GM12878 (cell line): ENCODE results near the gene RASA1.

Experiments used
- BHLHE40 ChIP-seq, 2 experiments: fragments of 450-650 bp in 1 of 2; IDR thresholded peaks; 2 replicates each; pipeline ENCODE4 v1.6.1; 2011 to 2017; ENCODE audit warnings: low read depth in 2 of 2, borderline replicate concordance in 1 of 2, improper control_type of control experiment in 1 of 2, low read length in 1 of 2, mild to moderate bottlenecking in 1 of 2
- CBFB ChIP-seq: IDR thresholded peaks from 2 replicates; pipeline ENCODE4 v1.6.1; 2016; ENCODE audit warnings: antibody characterized with exemption, low read depth
- CBX5 ChIP-seq: sonication (generic); IDR thresholded peaks from 2 replicates; pipeline ENCODE4 v1.6.1; 2016; ENCODE audit warnings: low read depth, moderate library complexity, mild to moderate bottlenecking, inconsistent platforms
- IRF3 ChIP-seq: fragments of 450-650 bp; IDR thresholded peaks from 2 replicates; pipeline ENCODE4 v1.6.1; 2014; ENCODE audit warnings: mild to moderate bottlenecking
- JUNB ChIP-seq: IDR thresholded peaks from 2 replicates; pipeline ENCODE4 v1.6.1; 2016; ENCODE audit warnings: antibody characterized with exemption, mild to moderate bottlenecking
- POLR2A ChIP-seq: IDR thresholded peaks from 2 replicates; pipeline ENCODE4 v1.6.1; 2011; ENCODE audit warnings: low read depth, mild to moderate bottlenecking, low read length
- POLR2AphosphoS2 ChIP-seq: IDR thresholded peaks from 2 replicates; pipeline ENCODE4 v1.6.1; 2011; ENCODE audit warnings: low read depth, mild to moderate bottlenecking, low read length, improper control_type of control experiment, moderate library complexity
- RAD21 ChIP-seq: IDR thresholded peaks from 2 replicates; pipeline ENCODE4 v1.6.1; 2011; ENCODE audit warnings: mild to moderate bottlenecking, low read depth, low read length, moderate library complexity; ENCODE audit not compliant: insufficient read depth
- RAD51 ChIP-seq: fragments of 450-650 bp; IDR thresholded peaks from 2 replicates; pipeline ENCODE4 v1.6.1; 2016; ENCODE audit warnings: moderate library complexity, mild to moderate bottlenecking, inconsistent platforms
- SRF ChIP-seq, 2 experiments: IDR thresholded peaks; 2 replicates each; pipeline ENCODE4 v1.6.1; 2011; ENCODE audit warnings: low read depth in 2 of 2, low read length in 2 of 2, mild to moderate bottlenecking in 1 of 2, moderate library complexity in 1 of 2
- TAF1 ChIP-seq: IDR thresholded peaks from 2 replicates; pipeline ENCODE4 v1.6.1; 2011; ENCODE audit warnings: mild to moderate bottlenecking, low read depth, low read length, borderline replicate concordance
- USF2 ChIP-seq: IDR thresholded peaks from 2 replicates; pipeline ENCODE4 v1.6.1; 2011; ENCODE audit warnings: low read depth, low read length, improper control_type of control experiment, borderline replicate concordance
- TF ChIP-seq, protein P1 (sequence below), 3 experiments: IDR thresholded peaks in 2 of 3; conservative IDR thresholded peaks in 1 of 3; 2 replicates each; pipeline ENCODE4 v1.5.1; 2011; ENCODE audit warnings: low read depth in 3 of 3, low read length in 3 of 3, mild to moderate bottlenecking in 3 of 3, control low read depth in 2 of 3, moderate library complexity in 2 of 3, inconsistent platforms in 1 of 3, mixed read lengths in 1 of 3; ENCODE audit not compliant: control insufficient read depth in 2 of 3, insufficient read depth in 1 of 3; ENCODE audit errors: extremely low read depth in 1 of 3
- TF ChIP-seq, protein P2 (sequence below): fragments of 150-350 bp; IDR thresholded peaks from 2 replicates; pipeline ENCODE4 v1.6.1; 2014; ENCODE audit warnings: mild to moderate bottlenecking, low read depth, low read length

- TF ChIP-seq TAF1 (no peak), CBFB (no peak), SRF (IDR thresholded peaks at IDR 0.05; ENCODE audit: low read depth in 2 of 2, low read length in 2 of 2) (no peak), RAD51 (no peak), POLR2AphosphoS2 (no peak), USF2 (no peak), CBX5 (no peak), POLR2A (no peak), BHLHE40 (IDR thresholded peaks at IDR 0.05; ENCODE audit: borderline replicate concordance in 1 of 2, low read depth in 2 of 2, low read length in 1 of 2) (no peak), JUNB (no peak), RAD21 (no peak), IRF3 (no peak)
- TF ChIP-seq, protein P1, sequence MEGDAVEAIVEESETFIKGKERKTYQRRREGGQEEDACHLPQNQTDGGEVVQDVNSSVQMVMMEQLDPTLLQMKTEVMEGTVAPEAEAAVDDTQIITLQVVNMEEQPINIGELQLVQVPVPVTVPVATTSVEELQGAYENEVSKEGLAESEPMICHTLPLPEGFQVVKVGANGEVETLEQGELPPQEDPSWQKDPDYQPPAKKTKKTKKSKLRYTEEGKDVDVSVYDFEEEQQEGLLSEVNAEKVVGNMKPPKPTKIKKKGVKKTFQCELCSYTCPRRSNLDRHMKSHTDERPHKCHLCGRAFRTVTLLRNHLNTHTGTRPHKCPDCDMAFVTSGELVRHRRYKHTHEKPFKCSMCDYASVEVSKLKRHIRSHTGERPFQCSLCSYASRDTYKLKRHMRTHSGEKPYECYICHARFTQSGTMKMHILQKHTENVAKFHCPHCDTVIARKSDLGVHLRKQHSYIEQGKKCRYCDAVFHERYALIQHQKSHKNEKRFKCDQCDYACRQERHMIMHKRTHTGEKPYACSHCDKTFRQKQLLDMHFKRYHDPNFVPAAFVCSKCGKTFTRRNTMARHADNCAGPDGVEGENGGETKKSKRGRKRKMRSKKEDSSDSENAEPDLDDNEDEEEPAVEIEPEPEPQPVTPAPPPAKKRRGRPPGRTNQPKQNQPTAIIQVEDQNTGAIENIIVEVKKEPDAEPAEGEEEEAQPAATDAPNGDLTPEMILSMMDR (IDR thresholded peaks at IDR 0.05 in 2 of 3, conservative IDR thresholded peaks at IDR 0.05 in 1 of 3; ENCODE audit: control insufficient read depth in 2 of 3, extremely low read depth in 1 of 3, insufficient read depth in 1 of 3, low read depth in 3 of 3, low read length in 3 of 3), result no peak
- TF ChIP-seq, protein P2, sequence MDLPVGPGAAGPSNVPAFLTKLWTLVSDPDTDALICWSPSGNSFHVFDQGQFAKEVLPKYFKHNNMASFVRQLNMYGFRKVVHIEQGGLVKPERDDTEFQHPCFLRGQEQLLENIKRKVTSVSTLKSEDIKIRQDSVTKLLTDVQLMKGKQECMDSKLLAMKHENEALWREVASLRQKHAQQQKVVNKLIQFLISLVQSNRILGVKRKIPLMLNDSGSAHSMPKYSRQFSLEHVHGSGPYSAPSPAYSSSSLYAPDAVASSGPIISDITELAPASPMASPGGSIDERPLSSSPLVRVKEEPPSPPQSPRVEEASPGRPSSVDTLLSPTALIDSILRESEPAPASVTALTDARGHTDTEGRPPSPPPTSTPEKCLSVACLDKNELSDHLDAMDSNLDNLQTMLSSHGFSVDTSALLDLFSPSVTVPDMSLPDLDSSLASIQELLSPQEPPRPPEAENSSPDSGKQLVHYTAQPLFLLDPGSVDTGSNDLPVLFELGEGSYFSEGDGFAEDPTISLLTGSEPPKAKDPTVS, result no peak
Observed at GRCh38 chr5:87361536-87362213, 94.0 kb downstream of the RASA1 start.
